Raji (cell line): ENCODE results near the gene ADCY3.

Experiments
- POLR2A ChIP-seq: IDR thresholded peaks from 2 replicates; pipeline ENCODE4 v1.6.1; 2011; ENCODE audit warnings: low read depth, low read length, control low read depth; ENCODE audit not compliant: insufficient read depth

Gene ADCY3

DNA sequence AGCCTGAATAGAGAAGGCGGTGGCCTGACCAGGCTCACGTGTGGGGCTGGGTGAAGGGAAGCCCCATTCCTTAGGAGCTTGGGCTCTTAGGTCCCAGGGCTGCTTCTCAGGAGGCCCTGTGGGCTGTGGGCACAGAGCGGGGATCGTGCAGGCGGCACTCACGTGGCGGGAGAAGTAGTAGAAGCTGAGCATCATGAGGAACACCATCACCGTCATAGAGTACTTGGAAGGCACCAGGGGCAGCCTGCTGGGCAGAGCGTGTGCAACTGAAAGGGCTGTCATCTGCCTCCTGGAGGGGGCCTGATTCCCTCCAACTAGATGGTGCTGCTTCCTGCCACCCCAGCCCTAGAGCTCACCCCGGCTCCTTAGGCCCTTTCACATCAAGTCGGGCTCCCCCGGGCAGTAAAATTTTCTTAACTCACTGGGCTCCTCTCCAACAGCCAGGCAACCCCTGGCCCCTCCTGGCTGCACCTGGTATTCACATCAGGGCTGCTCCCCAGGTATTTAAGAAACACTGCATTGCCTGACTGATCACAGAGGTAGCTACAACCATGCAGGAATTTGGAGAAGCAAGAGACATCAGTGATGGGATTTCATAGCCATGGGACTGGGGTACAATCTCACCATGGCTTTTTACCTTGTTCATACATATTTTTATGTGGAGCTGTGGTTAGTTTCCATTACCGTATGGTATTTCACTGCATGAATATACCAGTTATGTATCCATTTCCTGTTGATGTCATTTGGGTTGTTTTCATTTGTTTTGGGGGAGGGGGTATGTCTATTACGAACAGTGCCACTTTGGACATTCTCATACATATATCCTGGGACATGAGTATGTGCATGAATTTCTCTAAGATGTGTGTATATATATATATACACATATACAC, 93.9 kb downstream of the ADCY3 start:
- TF ChIP-seq POLR2A, result no peak

DNA sequence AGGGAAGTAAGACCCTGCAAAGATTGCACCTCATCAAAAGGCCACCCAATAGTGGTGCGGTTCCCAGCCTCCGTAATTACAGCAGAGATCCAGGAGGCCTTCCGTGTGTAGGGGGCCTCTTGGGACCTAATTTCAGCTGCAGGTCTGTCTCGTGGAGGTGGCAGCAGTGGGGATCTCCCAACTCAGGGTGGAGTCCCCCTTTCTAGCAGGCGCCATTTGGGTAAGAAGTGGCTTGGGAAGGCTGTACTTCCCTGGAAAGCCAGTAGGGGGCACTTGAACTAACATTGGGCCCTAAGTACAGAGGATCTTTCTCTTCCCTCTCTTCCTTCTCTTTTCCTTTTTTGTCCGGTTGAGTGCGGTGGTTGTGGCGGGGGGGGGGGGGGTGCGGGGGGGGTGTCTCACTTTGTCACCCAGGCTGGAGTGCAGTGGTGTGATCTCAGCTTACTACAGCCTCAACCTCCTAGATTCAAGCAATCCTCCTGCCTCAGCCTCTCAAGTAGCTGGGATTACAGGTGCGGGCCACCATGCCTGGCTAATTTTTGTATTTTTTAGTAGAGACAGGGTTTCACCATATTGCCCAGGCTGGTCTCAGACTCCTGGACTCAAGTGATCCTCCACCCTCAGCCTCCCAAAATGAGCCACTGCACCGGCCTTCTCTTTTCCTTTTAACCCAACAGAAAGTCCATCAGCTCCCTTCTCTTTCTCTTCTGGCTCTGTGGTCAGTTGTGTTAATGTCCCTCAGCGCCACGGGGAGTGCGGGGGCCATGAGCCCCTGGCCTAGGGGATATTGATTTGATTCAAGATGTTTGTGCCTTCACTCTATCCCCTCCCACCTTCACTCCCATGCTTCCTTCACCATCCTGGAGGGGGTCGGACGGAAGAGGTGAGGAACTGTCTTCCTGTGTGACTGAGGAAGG, 94.8 kb downstream of the ADCY3 start:
- TF ChIP-seq POLR2A, result no peak

DNA sequence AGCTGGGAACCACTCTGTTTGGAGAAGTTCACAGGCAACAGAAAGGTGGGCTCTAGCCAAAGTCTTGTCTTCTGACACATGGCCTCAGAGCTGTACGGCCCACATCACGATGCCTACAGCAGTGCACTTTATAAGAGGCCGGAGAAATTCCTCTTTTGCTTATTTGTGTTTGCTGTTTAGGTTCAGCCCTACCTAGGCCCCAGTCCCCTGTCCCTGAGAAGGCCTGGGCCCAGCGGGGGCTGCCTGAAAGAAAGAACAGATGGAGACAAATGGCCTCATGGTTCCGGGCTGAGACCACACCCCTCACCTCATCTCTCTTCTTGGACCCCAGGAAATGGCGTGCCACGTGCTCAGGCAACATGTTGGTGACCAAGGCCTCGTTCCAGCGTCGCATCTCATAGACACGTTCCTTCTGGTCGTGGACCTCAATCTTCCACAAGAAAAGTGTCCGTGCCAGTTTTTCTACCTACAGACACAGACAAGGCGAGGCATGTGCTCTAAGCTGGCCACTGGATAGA, 95.9 kb downstream of the ADCY3 start:
- TF ChIP-seq POLR2A, result no peak

DNA sequence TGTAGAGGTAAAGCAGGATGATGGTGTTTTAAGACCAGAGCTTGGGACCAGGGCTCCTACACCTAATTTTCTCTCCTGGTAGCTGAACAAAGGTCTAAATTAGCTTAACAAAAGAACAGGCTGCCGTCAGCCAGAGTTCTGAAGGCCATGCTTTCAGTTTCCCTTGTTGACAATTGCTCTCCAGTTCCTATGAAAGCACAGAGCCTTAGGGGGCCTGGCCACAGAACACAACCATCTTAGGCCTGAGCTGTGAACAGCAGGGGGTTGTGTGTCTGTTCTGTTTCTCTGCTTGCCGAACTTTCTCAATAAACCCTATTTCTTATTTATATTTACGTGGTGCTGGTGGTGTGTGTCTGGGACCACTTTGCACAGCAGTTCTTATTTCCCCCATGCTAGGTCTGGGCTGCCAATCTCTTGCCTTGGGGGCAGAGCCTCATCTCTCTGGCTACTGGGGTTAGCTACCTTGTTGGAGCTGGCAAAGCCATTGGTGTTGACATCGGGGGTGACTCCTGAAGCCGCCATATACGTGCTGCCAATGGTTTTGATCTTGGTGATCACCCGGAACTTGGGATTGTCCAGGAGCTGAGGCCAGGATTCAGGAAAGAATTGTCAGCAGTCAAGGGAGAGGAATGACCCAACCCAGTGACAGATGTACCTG, 97.9 kb downstream of the ADCY3 start:
- TF ChIP-seq POLR2A, result no peak

DNA sequence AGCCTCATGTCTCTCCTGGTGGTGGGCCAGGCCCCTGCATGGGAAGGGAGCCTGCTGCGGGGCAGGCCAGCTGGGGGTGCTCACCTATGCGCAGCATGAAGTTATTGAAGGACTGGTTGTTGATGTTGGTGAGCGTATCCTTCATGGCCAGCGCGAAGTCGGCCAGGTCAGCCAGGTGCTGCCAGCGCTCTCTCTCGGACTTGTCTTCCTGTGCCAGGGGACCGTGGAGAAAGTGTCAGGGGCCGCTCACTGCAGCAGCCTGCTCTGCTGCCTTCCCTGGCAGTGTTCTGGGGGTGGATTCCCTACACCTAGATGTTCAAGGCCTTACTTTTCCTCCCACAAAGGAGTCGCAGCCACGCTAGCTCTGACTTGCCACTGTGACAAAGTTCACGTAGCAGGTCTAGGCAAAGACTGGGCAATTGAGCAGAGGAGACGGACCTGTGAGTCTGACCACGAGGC, 98.6 kb downstream of the ADCY3 start:
- TF ChIP-seq POLR2A, result no peak

DNA sequence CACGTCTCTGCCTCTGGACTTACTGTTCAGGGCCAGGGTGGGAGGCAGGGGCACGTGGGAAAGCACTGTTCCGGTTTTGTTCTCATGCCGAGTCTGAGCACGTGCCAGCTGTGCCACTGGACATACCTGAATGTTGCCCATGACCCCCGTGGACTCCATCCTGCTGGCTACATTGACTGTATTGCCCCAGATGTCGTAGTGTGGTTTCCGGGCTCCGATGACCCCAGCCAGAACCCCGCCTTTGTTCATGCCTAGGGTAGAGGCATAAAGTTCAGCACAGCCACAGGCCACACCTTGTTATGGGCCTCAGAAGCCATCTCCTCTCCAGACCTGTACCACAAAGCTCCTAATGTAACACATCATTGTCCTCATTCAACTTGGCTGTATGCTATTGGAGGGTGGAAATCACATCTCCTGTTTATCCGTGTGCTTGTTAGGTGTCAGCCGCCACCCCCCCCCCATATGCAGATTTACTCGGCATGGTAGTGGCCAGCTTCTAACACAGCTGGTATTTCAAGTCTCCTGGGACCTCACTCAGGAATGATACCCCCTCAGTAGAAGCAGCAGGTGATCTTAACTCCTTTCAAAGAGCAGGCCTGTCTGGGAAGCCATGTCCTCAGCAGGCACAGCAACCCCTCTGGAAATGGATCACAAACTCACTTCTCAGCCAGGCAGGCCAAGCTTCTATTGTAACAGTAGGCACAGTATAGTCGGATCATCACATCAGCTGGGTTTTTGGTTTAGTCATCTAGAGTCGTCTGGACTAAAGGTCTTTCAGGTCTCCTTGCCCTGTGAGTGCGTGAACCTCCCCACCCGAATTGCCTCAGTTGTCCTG, 99.2 kb downstream of the ADCY3 start:
- TF ChIP-seq POLR2A, result no peak

DNA sequence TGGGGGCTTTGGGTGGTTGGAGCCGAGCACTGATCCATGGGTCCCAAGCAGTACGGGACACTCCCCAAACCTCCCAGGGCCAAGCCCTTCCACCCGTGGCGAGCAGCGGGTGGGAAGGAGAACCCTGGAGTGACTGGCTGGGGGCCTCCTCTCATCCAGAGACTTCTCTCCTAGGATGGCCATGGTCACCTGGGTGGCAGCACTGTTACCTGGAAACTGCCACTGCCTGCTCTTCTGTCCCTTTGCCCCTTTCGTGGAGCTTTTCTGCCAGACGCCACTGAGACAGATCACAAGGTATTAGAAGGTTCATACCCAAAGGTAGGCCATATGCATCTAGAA, 99.9 kb downstream of the ADCY3 start:
- no peak for TF ChIP-seq POLR2A

DNA sequence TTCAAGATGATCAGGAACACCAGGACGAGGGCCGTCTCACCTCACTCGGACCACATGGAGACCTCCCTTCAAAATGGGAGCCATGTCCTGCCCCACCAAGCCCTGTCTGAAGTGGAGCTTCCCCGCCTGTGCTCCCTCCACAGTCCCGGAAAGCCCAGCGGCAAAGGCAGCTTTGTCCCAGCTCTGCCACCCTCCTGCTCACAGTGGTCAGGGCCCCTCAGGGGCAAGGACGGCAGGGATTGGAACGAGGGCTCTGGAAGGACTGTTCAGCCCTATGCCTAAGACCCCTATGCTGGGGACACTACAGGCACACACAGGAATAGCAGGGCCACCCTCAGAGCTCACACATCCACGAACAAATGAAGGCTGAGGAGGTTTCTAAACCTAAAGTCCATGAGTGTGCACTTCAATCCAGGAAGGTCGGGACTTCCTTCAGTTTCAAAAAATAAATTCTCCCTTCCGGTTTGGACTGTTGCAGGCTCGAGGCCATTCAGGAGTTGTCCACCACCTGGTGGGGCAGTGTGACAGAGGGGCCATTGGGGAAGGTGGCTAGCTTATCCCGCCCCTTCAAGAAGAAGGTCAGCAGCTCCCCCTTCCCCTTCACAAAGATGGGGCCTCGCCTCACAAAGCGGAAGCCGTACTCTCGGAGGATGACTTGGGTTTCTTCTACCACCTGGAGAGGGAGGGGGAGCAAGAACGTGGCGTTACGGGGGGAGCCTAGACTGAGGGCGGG, 100.4 kb downstream of the ADCY3 start:
- TF ChIP-seq POLR2A, result no peak

DNA sequence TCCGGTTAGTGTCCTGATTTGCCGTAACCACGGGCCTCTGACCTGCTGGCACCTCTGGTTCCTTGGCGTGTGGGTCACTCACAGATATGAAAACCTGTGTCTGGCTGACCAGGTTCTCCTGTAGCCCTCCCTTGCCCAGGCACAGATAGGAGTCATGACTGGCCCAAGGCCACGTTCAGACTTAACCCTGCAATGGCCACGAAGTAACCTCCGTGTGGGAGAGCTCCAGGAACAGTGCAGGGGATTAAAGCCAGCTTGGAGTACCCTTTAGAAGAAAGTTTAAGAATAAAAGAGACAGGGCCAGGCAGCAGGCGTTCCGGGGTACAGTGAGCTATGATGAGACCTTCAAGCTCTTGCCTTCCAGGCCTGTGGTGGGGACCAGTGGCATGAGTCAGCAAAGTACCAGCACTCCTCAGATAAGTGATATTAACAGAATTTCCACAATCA, 101.3 kb downstream of the ADCY3 start:
- TF ChIP-seq POLR2A, result no peak

DNA sequence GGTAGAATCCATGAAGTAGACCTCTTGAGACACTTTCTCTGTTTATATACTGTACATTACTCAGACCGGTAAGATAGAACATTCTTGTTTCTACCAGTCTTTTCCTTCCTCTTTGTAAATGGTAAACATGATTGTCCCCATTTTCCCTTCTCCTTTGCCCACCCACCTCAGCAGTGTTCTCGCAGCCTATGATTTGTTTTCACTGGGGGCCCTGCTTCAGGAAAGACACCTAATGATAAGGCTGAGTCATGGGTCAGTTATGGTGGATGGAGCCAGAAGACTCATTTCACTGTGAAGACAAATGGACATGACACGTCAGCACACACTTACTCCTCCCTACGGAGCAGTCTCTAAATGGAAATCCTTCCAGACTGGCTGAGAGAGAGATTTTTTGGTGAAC, 103.2 kb downstream of the ADCY3 start:
- TF ChIP-seq POLR2A, result no peak

DNA sequence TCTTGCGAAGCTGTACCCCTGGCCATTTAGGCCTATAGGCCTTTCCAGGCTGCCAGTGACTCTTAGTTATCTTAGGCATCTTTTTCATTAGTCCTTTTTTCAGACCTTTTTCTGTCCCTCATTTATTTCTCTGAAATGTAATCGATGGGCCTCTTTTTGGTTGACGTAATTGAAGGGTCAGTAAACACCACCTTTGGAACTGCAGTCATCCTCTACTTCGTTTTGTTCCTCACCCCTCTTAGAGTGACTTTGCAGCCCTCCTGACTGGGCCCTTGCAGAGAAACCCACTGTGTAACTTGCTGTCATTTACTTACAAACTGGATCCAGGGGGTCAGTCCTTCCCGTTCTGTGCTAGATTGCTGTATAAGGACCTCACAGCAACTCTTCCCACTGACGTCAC, 103.6 kb downstream of the ADCY3 start:
- TF ChIP-seq POLR2A, result no peak

DNA sequence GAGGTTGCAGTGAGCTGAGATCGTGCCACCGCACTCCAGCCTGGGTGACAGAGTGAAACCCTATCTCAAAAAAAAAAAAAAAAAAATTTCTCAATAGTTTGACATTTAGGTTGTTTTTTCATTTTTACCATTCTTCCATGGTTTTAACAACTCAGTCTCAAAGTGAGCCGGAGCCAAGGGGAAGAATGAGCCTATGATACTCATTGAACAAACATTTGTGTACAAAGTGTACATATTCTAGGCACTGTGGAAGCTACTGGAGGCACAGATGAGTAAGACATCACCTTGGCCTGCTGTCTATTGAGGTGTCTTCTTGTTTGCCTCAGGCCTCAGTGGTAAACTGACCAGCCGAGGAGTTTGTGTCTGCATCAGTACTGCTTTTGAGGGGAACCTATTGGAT, 104.9 kb downstream of the ADCY3 start:
- TF ChIP-seq POLR2A, result no peak

DNA sequence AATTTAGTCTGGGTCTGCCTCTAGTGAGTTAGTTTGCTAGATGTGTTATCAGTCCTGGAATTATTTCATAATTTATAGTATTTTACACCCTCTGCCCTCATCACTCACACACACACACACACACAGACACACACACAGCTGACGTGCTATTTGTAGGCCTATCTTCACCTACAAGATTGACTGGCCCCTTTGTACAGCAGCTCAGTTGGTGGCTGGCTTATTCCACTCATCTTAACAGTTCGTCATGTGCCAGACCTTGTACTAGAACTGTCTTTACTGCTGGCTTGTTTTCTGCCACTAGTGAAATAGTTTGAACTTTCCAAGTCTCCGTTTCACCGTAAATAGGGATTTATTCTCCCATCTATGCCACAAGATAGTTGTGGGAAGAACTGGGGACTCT, 105.5 kb downstream of the ADCY3 start:
- TF ChIP-seq POLR2A, result no peak
